GM12891 (cell line): ENCODE measurements around the gene AXIN1.

Source experiments
- POLR2A ChIP-seq: IDR thresholded peaks from 2 replicates; pipeline ENCODE4 v1.6.1; 2011; ENCODE audit warnings: low read depth, low read length, control low read depth
- POLR2AphosphoS5 ChIP-seq: IDR thresholded peaks from 2 replicates; pipeline ENCODE4 v1.6.1; 2011; ENCODE audit warnings: low read depth, low read length, control low read depth
- SPI1 ChIP-seq: IDR thresholded peaks from 2 replicates; pipeline ENCODE4 v1.6.1; 2011; ENCODE audit warnings: low read depth, low read length, control low read depth
- TAF1 ChIP-seq: IDR thresholded peaks from 2 replicates; pipeline ENCODE4 v1.6.1; 2011; ENCODE audit warnings: low read depth, low read length, control low read depth

- TF ChIP-seq POLR2AphosphoS5, result no peak
- TF ChIP-seq TAF1, result no peak
- TF ChIP-seq POLR2A, result no peak
- no peak for TF ChIP-seq SPI1
Measured at GRCh38 chr16:336269-336668, 16.3 kb downstream of the AXIN1 start.
